A549 treated with ZK216348 at 1 μM for 4 hours (cell line): ENCODE measurements around the gene TRO. TPM values are rescaled to one million over a fixed set of nuclear protein-coding genes. Genes with fewer than 3 reads are reported as not detected.

Experiments used
- total RNA-seq: library from RNA; stranded (reverse); fragments of 200-300 nt; extraction: Qiagen RNA extraction; gene quantifications from 5 replicates; pipeline ENCODE4 v1.2.3, GENCODE V29; 2022; ENCODE audit warnings: low read depth

TRO gene, protein sequence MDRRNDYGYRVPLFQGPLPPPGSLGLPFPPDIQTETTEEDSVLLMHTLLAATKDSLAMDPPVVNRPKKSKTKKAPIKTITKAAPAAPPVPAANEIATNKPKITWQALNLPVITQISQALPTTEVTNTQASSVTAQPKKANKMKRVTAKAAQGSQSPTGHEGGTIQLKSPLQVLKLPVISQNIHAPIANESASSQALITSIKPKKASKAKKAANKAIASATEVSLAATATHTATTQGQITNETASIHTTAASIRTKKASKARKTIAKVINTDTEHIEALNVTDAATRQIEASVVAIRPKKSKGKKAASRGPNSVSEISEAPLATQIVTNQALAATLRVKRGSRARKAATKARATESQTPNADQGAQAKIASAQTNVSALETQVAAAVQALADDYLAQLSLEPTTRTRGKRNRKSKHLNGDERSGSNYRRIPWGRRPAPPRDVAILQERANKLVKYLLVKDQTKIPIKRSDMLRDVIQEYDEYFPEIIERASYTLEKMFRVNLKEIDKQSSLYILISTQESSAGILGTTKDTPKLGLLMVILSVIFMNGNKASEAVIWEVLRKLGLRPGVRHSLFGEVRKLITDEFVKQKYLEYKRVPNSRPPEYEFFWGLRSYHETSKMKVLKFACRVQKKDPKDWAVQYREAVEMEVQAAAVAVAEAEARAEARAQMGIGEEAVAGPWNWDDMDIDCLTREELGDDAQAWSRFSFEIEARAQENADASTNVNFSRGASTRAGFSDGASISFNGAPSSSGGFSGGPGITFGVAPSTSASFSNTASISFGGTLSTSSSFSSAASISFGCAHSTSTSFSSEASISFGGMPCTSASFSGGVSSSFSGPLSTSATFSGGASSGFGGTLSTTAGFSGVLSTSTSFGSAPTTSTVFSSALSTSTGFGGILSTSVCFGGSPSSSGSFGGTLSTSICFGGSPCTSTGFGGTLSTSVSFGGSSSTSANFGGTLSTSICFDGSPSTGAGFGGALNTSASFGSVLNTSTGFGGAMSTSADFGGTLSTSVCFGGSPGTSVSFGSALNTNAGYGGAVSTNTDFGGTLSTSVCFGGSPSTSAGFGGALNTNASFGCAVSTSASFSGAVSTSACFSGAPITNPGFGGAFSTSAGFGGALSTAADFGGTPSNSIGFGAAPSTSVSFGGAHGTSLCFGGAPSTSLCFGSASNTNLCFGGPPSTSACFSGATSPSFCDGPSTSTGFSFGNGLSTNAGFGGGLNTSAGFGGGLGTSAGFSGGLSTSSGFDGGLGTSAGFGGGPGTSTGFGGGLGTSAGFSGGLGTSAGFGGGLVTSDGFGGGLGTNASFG (N-terminal part only)
- 0.67 to 1.2 TPM (median 0.74 TPM) in 5 replicates for total RNA-seq

DNA sequence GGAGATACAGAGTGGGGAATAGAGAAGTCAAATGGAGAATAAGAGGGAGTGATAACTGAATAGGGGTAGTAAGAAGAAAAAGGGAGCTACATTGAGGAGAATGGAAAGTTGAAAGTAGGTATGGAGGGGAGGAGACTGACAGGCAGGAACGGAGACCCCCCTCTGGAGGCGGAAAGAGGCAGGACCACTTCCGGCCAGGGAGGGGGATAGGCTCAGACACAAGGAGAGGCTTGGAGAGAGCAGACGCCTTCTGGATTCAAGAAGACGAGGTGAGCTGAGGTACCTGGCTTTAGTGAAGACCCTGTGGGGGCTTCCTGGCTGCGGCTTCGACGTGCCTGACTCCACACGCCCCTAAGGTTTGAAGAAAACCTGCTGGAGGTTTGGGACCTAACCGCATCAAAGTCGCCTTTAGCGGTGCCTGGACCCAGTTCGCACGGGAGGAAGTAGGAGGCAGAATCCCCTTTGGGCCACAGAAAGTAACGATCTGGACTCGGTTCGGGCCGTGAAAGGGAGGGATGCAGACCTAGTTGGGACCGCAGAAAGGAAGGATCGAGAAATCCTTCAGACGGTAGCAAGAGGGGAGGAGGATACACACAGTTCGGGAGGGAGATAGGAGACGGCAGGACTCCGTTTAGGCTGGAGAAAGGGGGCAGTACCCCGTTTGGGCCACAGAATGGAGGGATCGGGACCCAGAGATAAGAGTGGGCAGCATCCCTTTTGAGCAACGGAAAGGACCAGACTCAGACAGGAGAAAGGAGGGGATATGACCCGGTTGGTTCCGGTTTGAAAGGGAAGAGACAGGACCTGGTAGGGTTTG, at the start of gene TRO:
Gene TRO, plus strand, starts transcription at position 215 of the 817 bp plus-strand sequence. CDS start 1,423 bp downstream, outside the sequence.

Other genes starting within 250 kb of the TRO start
- gene ITIH6, start 122.6 kb upstream of the TRO start, total RNA-seq, result not detected in 5 replicates
- gene MAGED2, start 113.1 kb upstream of the TRO start, total RNA-seq, result 72.4 to 87.5 TPM (median 77.1 TPM) in 5 replicates
- 0.11 to 0.20 TPM (median 0.19 TPM) in 3 of 5 replicates, not detected in the others for gene PFKFB1, start 73.4 kb downstream of the TRO start, total RNA-seq
- 22.0 to 33.9 TPM (median 29.9 TPM) in 5 replicates for gene APEX2, start 79.5 kb downstream of the TRO start, total RNA-seq
- gene ALAS2, start 110.2 kb downstream of the TRO start, total RNA-seq, result not detected in 5 replicates
- not detected in 5 replicates for gene PAGE2B, start 154.2 kb downstream of the TRO start, total RNA-seq
- gene PAGE2, start 168.2 kb downstream of the TRO start, total RNA-seq, result not detected in 5 replicates